ENCODE measurements around the gene MEP1B.
"Not testable (repeated sequence)": the region's sequence is repeated elsewhere in the genome, so short reads cannot be mapped to it uniquely, and the experiment has no call there.

- TF ChIP-seq YY1 (IDR thresholded peaks at IDR 0.05; ENCODE audit: insufficient read depth, insufficient read length); SUZ12 (IDR thresholded peaks at IDR 0.05; ENCODE audit: extremely low read depth, insufficient read depth, insufficient read length): not testable (repeated sequence)
Measured at GRCh38 chr18:32176745-32177144, 13.1 kb upstream of the MEP1B start.

All from NT2/D1 (cell line).